Measurements from ENCODE around the gene MEGF8.
"Not testable (repeated sequence)": the region's sequence is repeated elsewhere in the genome, so short reads cannot be mapped to it uniquely, and the experiment has no call there.

MEGF8 gene

DNA sequence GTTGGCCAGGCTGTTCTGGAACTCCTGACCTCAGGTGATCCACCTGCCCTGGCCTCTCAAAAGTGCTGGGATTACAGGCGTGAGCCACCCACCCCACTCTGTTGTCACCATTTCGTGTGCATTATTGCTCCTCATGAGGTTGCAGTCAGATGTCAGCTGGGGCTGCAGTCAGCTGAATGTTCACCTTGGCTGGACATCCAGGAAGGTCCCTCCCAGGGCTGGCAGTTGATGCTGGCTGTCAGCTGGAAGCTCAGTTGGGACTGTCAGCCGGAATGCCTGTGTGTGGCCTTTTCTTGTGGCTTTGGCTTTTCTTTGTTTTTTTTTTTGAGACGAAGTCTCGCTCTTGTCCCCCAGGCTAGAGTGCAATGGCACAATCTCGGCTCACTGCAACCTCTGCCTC lies 6.6 kb downstream of the MEGF8 start:
- DNase-seq (ENCODE audit: low read depth, low spot score): no peak

- no peak for DNase-seq (ENCODE audit: low read depth, low spot score)
Observed at GRCh38 chr19:42333018-42333417, 7.6 kb downstream of the MEGF8 start.

DNA sequence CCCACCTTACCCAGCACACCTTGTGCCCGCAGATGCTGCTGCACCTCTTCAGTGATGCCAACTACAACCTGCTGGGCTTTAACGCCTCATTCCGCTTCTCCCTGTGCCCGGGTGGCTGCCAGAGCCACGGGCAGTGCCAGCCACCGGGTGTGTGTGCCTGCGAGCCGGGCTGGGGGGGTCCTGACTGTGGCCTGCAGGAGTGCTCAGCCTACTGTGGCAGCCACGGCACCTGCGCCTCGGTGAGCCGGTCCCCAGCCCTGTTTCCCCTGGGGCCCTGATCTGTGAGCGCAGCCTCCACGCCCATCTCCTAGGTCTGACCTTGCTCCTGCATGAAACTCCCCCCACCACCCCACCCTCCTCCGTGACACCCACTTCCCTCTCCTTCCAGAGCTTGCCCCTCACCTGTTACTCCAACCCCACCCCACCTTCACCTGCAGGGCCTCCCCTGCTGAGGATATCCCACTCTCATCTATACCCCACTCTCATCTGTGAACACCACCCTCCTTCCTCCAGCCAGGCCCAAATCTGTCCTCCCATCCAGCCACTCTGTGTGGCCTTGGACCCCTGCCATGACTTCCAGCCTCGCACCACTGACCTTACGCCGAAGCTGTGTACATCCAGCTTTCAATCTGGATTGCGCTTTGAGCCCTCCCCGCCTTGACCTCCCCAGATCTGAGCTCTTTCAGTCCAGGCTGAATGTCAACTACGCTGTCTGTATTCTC lies 8.7 kb downstream of the MEGF8 start:
- no peak for DNase-seq (ENCODE audit: low read depth, low spot score)

GRCh38 chr19:42334697-42335373 lies 9.4 kb downstream of the MEGF8 start:
- no peak for DNase-seq (ENCODE audit: low read depth, low spot score)

GRCh38 chr19:42335374-42335936 lies 10.0 kb downstream of the MEGF8 start:
- no peak for DNase-seq (ENCODE audit: low read depth, low spot score)

- no peak for DNase-seq (ENCODE audit: low read depth, low spot score)
Observed at GRCh38 chr19:42335971-42336370, 10.5 kb downstream of the MEGF8 start.

- DNase-seq (ENCODE audit: low read depth, low spot score): not testable (repeated sequence)
Observed at GRCh38 chr19:42339126-42339860, 13.9 kb downstream of the MEGF8 start.

DNA sequence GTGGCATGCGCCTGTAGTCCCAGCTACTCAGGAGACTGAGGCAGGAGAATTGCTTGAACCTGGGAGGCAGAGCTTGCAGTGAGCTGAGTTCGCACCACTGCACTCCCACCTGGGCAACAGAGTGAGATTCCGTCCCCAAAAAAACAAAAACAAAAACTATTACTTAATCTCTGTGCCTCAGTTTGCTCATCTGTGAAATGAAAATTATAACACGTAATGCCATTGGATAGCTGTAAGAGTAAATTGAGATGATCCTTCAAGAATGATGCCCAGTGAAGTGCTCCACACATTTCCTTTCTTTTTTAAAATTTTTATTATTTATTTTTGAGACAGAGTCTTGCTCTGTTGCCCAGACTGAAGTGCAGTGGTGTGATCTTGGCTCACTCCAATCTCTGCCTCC lies 14.5 kb downstream of the MEGF8 start:
- not testable (repeated sequence) for DNase-seq (ENCODE audit: low read depth, low spot score)

DNA sequence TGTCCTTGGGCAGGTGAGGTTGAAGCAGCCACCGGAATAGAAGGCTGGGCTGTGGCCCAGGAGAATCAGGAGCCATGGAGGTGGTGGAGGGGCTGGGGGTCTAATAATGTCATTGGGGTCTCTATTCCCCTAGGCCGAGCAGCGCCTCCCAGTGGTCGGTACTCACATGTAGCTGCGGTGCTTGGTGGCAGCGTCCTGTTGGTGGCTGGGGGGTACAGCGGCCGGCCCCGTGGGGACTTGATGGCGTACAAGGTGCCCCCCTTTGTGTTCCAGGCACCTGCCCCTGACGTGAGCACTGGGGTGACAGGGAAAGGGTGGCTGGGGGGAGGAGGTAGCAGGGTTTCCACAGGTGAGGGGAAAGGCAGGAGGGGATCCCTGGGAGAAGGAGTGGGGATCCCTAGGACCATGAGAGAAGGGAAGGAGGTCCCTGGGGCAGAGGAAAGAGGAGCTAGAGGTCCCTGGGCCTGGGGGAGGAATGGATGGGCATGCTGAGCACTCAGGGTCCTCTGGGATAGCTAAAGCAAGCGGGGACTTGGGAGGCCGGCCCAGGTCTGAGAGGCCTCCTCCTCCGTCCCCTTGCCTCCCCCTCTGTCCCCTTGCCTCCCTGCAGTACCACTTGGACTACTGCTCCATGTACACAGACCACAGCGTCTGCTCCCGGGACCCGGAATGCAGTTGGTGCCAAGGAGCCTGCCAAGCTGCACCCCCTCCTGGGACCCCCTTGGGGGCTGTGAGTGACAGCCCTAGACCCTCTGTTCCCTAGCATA lies 18.1 kb downstream of the MEGF8 start:
- DNase-seq (ENCODE audit: low read depth, low spot score): no peak

- DNase-seq (ENCODE audit: low read depth, low spot score): no peak
Observed at GRCh38 chr19:42344336-42344893, 19.0 kb downstream of the MEGF8 start.

GRCh38 chr19:42345191-42345812 lies 19.9 kb downstream of the MEGF8 start:
- DNase-seq (ENCODE audit: low read depth, low spot score): no peak

DNA sequence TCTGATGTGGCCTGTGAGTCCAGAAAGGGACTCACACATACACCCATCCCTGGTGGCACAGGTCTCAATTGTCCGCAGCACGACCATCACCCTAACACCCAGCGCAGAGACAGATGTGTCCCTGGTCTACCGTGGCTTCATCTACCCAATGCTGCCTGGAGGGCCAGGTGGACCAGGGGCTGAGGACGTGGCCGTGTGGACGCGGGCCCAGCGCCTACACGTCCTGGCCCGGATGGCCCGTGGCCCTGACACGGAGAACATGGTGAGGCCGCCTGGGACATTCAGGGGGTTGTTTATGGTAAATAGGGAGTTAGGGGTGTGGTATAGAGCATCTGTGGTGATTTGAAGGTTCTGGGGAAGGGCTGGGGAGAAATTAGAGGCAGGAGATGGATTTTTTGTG lies 22.8 kb downstream of the MEGF8 start:
- DNase-seq (ENCODE audit: low read depth, low spot score): no peak

GRCh38 chr19:42349378-42350107 lies 24.1 kb downstream of the MEGF8 start:
- DNase-seq (ENCODE audit: low read depth, low spot score): no peak

DNA sequence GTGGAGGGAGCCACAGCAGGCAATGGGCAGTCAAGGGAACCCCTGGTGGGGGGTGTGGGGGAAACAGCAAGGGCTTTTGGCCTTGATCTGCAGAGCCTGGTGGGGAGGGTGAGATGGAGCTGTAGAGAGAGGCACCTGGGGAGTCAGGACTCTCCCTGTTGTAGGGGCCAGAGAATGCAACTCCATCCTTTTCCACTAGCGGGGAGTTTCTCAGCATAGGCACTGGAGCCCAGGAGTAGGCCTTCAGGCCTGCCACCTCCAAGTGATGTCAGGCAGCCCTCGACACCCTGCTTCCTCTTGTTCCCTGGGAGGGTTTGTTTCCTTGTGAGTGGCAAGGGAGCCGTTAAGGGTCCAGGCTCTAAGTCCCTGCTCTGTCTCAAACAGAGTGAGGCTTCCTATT lies 25.0 kb downstream of the MEGF8 start:
- DNase-seq (ENCODE audit: low read depth, low spot score): no peak

DNA sequence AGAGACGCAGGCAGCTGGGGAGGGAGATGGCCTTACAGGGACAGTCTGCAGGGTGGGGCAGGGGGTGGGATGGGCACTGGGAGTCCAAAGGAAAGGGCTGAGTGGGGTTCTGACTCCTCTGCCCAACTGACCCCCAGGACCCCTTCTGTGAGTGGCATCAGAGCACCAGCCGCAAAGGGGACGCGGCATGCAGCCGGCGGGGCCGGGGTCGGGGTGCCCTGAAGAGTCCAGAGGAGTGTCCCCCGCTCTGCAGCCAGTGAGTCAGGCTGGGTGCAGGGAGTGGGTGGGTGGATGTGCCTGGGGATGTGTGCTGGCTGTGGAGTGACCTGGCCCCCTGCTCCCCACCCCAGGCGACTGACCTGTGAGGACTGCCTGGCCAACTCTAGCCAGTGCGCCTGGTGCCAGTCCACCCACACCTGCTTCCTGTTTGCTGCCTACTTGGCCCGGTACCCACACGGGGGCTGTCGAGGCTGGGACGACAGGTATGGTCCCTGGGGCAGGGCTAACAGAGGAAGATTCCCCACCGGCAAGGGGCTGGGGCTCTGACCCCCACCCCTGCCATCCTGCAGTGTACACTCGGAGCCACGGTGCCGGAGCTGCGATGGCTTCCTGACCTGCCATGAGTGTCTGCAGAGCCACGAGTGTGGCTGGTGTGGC lies 25.8 kb downstream of the MEGF8 start:
- no peak for DNase-seq (ENCODE audit: low read depth, low spot score)

DNA sequence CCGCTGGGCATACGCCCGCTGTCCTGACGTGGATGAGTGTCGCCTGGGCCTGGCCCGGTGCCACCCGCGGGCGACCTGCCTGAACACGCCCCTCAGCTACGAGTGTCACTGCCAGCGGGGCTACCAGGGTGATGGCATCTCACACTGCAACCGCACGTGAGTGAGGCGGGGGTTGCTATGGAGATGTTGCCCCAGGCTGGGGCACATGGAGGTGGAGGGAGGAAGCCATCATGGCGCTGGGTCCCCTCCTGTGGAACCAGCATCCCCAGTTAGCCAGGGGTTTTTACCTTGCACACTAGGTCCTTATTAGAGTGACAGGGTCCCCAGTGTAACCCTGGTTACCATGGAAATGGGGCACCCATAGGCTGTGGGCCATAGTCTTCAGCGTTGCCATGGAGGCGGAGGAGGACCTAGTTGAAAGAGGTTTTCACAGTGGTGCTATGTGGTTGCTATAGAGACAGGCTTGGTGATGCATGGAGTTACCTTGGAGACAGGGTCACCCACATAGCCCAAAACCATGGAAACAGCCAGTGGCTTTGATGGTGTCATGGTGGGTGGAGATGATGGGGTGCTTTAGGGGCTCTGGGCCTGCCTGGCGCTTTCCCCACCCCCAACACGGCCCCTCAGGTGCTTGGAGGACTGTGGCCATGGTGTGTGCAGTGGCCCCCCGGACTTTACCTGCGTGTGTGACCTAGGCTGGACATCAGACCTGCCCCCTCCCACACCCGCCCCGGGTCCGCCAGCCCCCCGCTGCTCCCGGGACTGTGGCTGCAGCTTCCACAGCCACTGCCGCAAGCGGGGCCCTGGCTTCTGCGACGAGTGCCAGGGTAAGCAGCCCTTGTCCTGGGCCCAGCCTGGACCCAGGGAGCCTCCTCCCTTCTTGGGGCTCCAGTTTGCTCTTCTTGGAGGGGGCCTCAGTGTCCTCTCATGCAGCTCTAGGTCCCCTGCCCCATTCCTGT lies 27.1 kb downstream of the MEGF8 start:
- no peak for DNase-seq (ENCODE audit: low read depth, low spot score)

DNA sequence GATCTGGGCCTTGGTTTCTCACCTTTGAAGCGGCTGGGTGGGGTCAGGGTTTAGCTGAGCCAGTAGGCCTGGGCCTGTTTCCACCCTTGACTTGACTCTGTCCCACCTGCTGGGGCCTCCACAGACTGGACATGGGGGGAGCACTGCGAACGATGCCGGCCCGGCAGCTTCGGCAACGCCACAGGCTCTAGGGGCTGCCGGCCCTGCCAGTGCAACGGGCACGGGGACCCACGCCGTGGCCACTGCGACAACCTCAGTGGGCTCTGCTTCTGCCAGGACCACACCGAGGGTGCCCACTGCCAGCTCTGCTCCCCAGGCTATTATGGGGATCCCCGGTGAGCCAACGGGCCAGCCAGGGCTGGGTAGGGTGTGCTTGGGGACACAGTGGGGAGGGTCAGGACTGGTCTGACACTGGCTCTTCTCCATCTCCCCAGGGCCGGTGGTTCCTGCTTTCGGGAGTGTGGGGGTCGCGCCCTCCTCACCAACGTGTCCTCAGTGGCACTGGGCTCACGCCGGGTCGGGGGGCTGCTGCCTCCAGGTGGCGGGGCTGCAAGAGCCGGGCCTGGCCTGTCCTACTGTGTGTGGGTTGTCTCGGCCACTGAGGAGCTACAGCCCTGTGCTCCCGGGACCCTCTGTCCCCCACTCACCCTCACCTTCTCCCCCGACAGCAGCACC lies 28.0 kb downstream of the MEGF8 start:
- no peak for DNase-seq (ENCODE audit: low read depth, low spot score)

GRCh38 chr19:42355896-42356295 lies 30.5 kb downstream of the MEGF8 start:
- DNase-seq (ENCODE audit: low read depth, low spot score): no peak

All from brain pericyte (primary cell).